Suprapubic skin (tissue), 3 donors: ENCODE measurements around the gene AGPS.

Source experiments
- POLR2A ChIP-seq, 2 donors: fragments of 450-650 bp; IDR thresholded peaks; one replicate each; pipeline ENCODE4 v1.6.1; 2017; ENCODE audit warnings: antibody characterized with exemption in 2 of 2, mild to moderate bottlenecking in 2 of 2, moderate library complexity in 2 of 2
- TF ChIP-seq, protein P1 (sequence below), 2 donors: fragments of 200-600 bp in 1 of 2; fragments of 450-650 bp in 1 of 2; sonication (generic) in 1 of 2; IDR thresholded peaks; one replicate each; pipeline ENCODE4 v1.5.1; 2016 to 2019; ENCODE audit warnings: antibody characterized with exemption in 2 of 2, mild to moderate bottlenecking in 1 of 2, moderate library complexity in 1 of 2

DNA sequence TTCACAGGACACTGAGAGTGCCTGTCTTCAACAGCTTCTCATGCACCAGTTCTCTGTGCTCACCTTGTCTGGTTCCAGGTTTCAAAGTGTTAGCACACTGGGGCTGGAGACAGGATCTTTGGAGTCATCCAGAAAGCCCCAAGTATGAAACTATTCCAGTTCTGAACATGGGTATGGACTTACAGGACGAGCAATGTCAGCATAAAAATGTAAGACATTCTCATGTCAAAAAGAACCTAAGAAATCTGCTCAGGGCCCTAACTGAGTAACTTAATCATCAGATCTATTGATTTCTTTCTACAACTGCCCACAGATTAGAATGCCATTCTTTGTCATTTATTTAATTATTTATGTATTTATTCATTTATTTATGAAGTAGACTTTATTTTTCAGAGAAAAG is 184.5 kb downstream of the AGPS start:
- TF ChIP-seq POLR2A (IDR thresholded peaks at IDR 0.05): no peak
- TF ChIP-seq, protein P1, sequence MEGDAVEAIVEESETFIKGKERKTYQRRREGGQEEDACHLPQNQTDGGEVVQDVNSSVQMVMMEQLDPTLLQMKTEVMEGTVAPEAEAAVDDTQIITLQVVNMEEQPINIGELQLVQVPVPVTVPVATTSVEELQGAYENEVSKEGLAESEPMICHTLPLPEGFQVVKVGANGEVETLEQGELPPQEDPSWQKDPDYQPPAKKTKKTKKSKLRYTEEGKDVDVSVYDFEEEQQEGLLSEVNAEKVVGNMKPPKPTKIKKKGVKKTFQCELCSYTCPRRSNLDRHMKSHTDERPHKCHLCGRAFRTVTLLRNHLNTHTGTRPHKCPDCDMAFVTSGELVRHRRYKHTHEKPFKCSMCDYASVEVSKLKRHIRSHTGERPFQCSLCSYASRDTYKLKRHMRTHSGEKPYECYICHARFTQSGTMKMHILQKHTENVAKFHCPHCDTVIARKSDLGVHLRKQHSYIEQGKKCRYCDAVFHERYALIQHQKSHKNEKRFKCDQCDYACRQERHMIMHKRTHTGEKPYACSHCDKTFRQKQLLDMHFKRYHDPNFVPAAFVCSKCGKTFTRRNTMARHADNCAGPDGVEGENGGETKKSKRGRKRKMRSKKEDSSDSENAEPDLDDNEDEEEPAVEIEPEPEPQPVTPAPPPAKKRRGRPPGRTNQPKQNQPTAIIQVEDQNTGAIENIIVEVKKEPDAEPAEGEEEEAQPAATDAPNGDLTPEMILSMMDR (IDR thresholded peaks at IDR 0.05): no peak
